ENCODE results near the gene SPINT1. TPM values are rescaled to one million over a fixed set of nuclear protein-coding genes. Genes with fewer than 3 reads are reported as not detected.

The SPINT1 gene, protein sequence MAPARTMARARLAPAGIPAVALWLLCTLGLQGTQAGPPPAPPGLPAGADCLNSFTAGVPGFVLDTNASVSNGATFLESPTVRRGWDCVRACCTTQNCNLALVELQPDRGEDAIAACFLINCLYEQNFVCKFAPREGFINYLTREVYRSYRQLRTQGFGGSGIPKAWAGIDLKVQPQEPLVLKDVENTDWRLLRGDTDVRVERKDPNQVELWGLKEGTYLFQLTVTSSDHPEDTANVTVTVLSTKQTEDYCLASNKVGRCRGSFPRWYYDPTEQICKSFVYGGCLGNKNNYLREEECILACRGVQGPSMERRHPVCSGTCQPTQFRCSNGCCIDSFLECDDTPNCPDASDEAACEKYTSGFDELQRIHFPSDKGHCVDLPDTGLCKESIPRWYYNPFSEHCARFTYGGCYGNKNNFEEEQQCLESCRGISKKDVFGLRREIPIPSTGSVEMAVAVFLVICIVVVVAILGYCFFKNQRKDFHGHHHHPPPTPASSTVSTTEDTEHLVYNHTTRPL
- total RNA-seq, result 0.36 and 0.81 TPM in 2 replicates

DNA sequence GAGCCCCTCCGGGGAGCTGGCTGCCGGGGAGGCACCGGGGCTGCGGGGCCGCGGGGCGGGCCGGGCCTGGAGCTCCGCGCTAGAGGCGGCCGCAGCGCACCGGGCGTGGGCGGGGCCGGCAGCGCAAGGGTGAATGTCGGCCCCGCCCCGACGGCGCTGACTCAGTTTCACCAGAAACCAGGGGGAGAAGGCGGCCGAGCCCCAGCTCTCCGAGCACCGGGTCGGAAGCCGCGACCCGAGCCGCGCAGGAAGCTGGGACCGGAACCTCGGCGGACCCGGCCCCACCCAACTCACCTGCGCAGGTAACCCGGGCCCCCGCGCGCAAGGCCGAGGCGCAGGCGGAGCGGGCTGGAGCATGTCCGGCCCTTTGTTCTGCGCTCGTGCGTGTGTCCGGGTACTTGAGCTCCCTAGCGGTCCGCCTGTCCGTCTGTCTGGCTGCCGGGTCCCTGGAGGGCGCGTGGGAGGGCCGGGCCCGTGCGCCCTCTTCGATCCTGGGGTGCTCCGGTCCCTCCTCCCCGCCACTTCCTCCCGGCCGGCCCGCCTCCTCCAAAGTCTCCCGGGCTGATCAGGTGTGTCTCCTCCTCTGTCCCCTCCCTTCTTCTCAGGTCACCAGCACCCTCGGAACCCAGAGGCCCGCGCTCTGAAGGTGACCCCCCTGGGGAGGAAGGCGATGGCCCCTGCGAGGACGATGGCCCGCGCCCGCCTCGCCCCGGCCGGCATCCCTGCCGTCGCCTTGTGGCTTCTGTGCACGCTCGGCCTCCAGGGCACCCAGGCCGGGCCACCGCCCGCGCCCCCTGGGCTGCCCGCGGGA is at the start of gene SPINT1:
Gene SPINT1, plus strand, starts transcription at position 164 of the 811 bp plus-strand sequence. Its CDS starts 507 bp downstream, at position 671.

DNA sequence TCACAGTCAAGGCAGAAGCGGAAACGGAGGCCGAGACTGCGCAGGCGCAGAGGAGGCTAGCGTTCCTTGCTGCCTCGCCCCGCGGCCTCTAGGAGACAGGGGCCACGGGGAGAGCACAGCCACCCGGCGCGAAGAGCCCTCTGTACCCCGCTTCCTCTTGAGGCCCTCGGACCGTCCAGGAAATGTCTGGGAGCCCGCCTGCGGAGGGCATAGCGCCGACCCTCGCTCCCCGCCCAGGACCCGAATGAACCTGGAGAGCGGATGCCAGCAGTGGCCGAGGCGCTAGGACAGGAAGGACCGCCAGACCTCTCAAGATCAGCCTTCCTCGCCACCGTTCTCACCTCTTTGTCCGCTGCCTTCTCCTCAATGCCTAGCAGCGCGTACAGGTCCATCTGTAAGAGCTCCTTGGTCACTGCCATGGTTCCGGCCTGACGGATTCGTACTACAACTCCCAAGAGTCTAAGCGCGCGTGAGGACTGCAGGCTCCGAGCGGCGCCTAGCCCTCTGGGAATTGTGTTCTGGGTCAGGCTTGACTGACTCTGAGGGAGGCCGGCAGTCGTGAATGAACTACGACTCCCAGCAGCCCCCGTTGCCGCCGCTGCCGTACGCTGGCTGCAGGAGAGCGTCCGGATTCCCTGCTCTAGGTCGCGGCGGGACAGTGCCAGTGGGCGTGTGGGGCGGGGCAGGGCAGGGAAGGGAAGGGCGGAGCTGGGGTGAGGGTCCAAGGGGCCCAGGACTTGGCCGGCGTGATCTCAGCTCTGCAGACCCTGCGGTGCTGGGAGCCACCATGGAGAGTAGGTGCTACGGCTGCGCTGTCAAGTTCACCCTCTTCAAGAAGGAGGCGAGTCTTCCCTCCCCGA is 36.6 kb upstream of the SPINT1 start, which contains the start of the genes DNAJC17 and ZFYVE19:
Gene DNAJC17, minus strand, starts transcription at position 446 of the 860 bp plus-strand sequence. Its CDS starts 27 bp downstream, at position 419.
Gene ZFYVE19, plus strand, starts transcription at position 62 of the 860 bp plus-strand sequence. Its CDS starts 501 bp downstream, at position 563.

GRCh38 chr15:40828447-40829036 is 15.3 kb upstream of the SPINT1 start, which contains the start of gene PPP1R14D:
Gene PPP1R14D, minus strand, starts transcription at chr15:40828708. Its CDS starts 67 bp downstream, at chr15:40828641.

DNA sequence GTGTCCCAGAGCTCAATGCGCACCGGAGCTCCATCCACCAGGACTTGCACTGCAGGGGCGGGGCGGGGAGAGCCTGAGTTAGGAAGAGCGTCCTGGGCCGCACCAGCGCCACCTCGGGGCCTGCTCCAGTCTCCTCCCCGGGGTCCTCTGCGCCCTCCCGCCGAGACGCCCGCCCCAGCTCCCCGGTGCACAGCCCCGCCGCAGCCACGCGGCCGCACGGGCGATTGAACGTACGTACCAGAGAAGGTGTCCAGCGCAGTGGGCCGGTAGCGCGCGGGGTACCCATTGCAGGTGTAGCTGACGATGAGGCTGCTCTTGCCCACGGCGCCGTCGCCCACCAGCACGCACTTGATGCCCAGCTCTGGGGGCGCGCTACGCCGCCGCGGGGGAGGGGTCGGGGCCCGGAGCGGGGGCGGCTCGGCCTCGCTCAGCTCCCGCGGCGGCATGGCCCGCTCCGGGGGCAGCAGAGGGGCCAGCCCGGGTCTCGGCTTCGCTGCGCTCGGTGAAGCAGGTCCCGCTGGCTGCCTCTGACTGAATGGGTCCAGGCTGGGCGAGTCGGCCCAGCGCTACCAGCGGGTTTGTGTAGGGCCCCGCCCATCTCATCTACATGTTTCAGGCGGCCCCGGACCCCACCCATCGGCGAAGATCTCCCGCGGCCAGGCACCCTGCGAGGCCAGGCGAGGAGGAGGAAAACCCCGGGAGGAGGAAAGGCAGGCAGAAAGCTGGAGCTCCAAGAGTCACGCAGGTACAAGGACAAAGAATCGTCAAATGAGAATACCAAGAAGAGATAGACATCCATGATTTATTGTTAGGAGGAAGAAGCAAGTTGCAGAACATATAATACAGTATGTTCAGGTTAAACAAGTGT is 30.1 kb downstream of the SPINT1 start, which contains the start of gene RHOV:
Gene RHOV, minus strand, starts transcription at position 541 of the 868 bp plus-strand sequence. Its CDS starts 95 bp downstream, at position 446.

GRCh38 chr15:40893733-40894680 is 50.2 kb downstream of the SPINT1 start, which contains the start of gene VPS18:
Gene VPS18, plus strand, starts transcription at chr15:40894450. Its CDS starts 319 bp downstream, at chr15:40894769.

Other genes starting within 250 kb of the SPINT1 start
- gene KNL1, start 249.8 kb upstream of the SPINT1 start, total RNA-seq, result 5.5 and 8.8 TPM in 2 replicates
- gene RAD51, start 148.9 kb upstream of the SPINT1 start, total RNA-seq, result 3.4 and 9.1 TPM in 2 replicates
- 18.8 and 21.5 TPM in 2 replicates for gene RMDN3, start 88.8 kb upstream of the SPINT1 start, total RNA-seq
- 1.3 and 11.2 TPM in 2 replicates for gene GCHFR, start 80.0 kb upstream of the SPINT1 start, total RNA-seq
- gene C15orf62, start 74.1 kb upstream of the SPINT1 start, total RNA-seq, result under 0.01 and 0.36 TPM in 2 replicates
- 11.2 and 12.8 TPM in 2 replicates for gene ZFYVE19, start 37.0 kb upstream of the SPINT1 start, total RNA-seq
- gene DNAJC17, start 36.6 kb upstream of the SPINT1 start, total RNA-seq, result 18.8 and 24.3 TPM in 2 replicates
- gene PPP1R14D, start 15.3 kb upstream of the SPINT1 start, total RNA-seq, result not detected in 2 replicates
- gene RHOV, start 30.2 kb downstream of the SPINT1 start, total RNA-seq, result not detected in 2 replicates
- gene VPS18, start 50.4 kb downstream of the SPINT1 start, total RNA-seq, result 22.6 and 32.2 TPM in 2 replicates
- gene DLL4, start 85.3 kb downstream of the SPINT1 start, total RNA-seq, result 0.54 and 4.9 TPM in 2 replicates
- gene CHAC1, start 109.4 kb downstream of the SPINT1 start, total RNA-seq, result 48.0 and 56.2 TPM in 2 replicates